Measurements from ENCODE around the gene LRRC47.

Gene LRRC47

GRCh38 chr1:3734602-3735001 is 61.7 kb downstream of the LRRC47 start:
- peaks cover 2% of the 10 kb centered on the region for H3K36me3 Mint-ChIP-seq (ENCODE audit: low read depth)
- no peaks in the 10 kb centered on the region for H3K9me3 Mint-ChIP-seq
- no peaks in the 10 kb centered on the region for H3K4me1 Mint-ChIP-seq (ENCODE audit: low read depth)
- no peak overlapping the region for H3K27ac Mint-ChIP-seq
- H3K4me3 Mint-ChIP-seq = no peak overlapping the region
- no peaks in the 10 kb centered on the region for H3K27me3 Mint-ChIP-seq (ENCODE audit: low read depth)

DNA sequence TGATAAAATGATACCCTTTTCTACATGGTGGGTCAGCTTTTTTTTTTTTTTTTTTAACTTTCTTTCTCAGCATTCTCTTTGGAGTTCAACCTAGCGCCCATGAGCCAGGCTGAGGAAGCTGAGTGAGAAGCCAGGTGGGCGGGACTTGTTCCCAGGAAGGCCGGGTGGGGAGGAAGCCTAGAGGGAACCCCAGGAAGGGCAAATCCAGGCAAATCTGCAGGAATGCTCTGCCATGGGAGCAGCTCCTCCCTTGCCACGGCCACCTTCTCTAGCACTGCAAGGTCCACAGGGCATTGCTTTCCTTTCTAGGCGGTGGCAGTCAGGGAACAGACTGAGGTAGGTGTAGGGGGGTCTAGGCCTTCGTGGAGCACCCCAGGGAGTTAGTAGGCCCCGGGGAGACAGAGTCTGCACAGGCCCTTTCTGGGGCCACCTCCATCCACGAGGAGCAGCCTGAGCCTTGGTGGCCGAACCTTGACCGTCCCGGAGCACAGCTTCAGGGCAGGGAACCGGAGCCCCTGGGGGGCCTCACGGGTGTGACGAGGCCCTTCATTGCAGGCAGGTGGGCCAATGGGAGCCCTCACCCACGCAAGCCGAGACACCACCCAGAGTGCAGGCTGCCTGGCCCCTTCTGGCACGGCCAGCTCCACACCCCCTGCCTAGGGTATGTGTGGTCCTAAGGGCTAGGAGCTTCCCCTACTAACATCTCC is 62.3 kb downstream of the LRRC47 start:
- H3K4me3 Mint-ChIP-seq = no peak overlapping the region
- H3K27me3 Mint-ChIP-seq (ENCODE audit: low read depth) = no peaks in the 10 kb centered on the region
- no peak overlapping the region for H3K27ac Mint-ChIP-seq
- peaks cover 2% of the 10 kb centered on the region for H3K36me3 Mint-ChIP-seq (ENCODE audit: low read depth)
- no peaks in the 10 kb centered on the region for H3K9me3 Mint-ChIP-seq
- no peaks in the 10 kb centered on the region for H3K4me1 Mint-ChIP-seq (ENCODE audit: low read depth)

DNA sequence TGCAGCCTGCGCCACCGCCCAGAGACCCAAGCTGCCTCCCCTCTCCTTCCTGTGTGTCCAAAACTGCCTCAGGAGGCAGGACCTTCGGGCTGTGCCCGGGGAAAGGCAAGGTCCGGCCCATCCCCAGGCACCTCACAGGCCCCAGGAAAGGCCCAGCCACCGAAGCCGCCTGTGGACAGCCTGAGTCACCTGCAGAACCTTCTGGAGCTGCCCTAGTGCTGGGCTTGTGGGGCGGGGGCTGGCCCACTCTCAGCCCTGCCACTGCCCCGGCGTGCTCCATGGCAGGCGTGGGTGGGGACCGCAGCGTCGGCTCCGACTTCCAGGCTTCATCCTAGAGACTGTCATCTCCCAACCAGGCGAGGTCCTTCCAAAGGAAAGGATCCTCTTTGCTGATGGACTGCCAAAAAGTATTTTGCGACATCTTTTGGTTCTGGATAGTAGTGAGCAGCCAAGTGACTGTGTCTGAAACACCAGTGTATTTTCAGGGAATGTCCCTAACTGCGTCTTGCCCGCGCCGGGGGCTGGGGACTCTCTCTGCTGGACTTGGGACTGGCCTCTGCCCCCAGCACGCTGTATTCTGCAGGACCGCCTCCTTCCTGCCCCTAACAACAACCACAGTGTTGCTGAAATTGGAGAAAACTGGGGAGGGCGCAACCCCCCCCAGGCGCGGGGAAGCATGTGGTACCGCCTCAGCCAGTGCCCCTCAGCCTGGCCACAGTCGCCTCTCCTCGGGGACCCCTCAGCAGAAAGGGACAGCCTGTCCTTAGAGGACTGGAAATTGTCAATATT is 63.0 kb downstream of the LRRC47 start:
- H3K9me3 Mint-ChIP-seq = no peaks in the 10 kb centered on the region
- H3K27me3 Mint-ChIP-seq (ENCODE audit: low read depth) = no peaks in the 10 kb centered on the region
- peaks cover 2% of the 10 kb centered on the region for H3K36me3 Mint-ChIP-seq (ENCODE audit: low read depth)
- no peaks in the 10 kb centered on the region for H3K4me1 Mint-ChIP-seq (ENCODE audit: low read depth)
- no peak overlapping the region for H3K27ac Mint-ChIP-seq
- H3K4me3 Mint-ChIP-seq = no peak overlapping the region

DNA sequence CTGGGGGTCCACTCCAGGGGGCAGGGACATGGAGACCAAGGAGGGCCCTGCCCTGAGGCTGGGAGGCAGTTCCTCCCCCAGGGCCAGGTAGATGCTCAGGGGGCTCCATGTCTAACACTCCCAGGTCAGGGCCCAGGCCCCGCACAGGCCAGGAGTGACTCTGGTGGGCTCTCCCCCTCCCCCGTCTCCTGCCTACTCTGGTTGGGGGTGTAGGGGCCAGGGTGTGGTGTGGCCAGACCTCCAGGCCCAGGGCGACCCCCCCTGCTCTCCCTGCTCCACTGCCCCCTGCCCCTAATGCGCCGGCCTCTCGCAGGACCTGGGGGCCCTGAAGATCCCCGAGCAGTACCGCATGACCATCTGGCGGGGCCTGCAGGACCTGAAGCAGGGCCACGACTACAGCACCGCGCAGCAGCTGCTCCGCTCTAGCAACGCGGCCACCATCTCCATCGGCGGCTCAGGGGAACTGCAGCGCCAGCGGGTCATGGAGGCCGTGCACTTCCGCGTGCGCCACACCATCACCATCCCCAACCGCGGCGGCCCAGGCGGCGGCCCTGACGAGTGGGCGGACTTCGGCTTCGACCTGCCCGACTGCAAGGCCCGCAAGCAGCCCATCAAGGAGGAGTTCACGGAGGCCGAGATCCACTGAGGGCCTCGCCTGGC is 63.7 kb downstream of the LRRC47 start:
- Mint-ChIP-seq H3K4me1 (ENCODE audit: low read depth) (no peaks in the 10 kb centered on the region), H3K27ac (no peak overlapping the region), H3K9me3 (no peaks in the 10 kb centered on the region), H3K27me3 (ENCODE audit: low read depth) (no peaks in the 10 kb centered on the region), H3K36me3 (ENCODE audit: low read depth) (peaks cover 2% of the 10 kb centered on the region), H3K4me3 (no peak overlapping the region)

DNA sequence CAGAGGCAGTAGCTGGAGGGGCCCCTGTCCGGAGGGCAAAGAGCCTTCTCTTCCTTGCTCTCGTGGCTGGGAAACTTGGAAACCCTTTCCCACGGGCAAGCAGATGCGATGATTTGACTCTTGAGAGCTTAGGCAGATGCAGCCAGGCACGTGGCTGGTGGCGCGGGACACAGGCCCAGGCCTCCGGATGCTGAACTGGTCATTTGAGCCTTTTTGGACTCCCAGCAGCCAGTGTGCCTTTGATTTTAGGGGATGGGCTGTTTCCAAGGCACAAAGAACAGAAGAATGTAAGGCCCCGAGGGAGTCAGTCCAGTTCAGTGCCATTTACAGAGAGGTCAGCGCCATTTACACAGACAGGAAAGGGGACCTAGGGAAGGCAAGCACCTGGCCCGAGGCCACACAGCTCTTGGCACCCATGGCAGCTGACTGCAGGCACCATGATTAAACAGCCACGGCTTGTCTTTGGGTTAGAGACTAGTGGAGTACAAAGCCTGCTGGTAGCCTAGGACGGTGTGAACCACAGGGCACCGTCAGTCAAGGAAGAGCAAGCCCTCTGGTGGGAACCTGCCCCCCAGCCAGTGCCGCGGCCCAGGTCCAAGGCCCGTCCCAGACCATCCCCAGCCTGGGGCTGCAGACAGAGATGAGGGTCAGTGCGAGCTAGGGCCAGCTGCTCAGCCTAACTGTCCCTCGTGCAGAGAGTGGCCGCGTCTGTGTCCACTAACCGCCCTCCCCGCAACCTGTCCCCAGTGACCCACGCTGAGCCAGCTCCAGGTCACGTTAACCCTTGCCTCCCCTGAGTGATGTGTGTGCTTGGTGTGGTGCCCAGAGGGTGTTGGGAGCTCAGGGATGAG is 64.5 kb downstream of the LRRC47 start:
- Mint-ChIP-seq H3K27ac (no peak overlapping the region), H3K27me3 (ENCODE audit: low read depth) (no peaks in the 10 kb centered on the region), H3K36me3 (ENCODE audit: low read depth) (peaks cover 2% of the 10 kb centered on the region), H3K4me3 (no peak overlapping the region), H3K9me3 (no peaks in the 10 kb centered on the region), H3K4me1 (ENCODE audit: low read depth) (no peaks in the 10 kb centered on the region)

- H3K36me3 Mint-ChIP-seq (ENCODE audit: low read depth) = peaks cover under 1% of the 10 kb centered on the region
Measured at GRCh38 chr1:3730543-3731247, 65.6 kb downstream of the LRRC47 start.

GRCh38 chr1:3729594-3730542 is 66.4 kb downstream of the LRRC47 start:
- Mint-ChIP-seq H3K36me3 (ENCODE audit: low read depth) (no peaks in the 10 kb centered on the region), H3K9me3 (no peaks in the 10 kb centered on the region), H3K27ac (no peak overlapping the region), H3K4me1 (ENCODE audit: low read depth) (no peaks in the 10 kb centered on the region), H3K4me3 (no peak overlapping the region), H3K27me3 (ENCODE audit: low read depth) (no peaks in the 10 kb centered on the region)

More at GRCh38 chr1:3730543-3731247, 65.6 kb downstream of the LRRC47 start:
- Mint-ChIP-seq H3K4me1 (ENCODE audit: low read depth) (no peaks in the 10 kb centered on the region), H3K4me3 (no peak overlapping the region), H3K27ac (no peak overlapping the region), H3K9me3 (no peaks in the 10 kb centered on the region), H3K27me3 (ENCODE audit: low read depth) (no peaks in the 10 kb centered on the region)
